Lower leg skin (tissue), 3 donors: ENCODE data around the gene HLA-DQA1.

Experiments used
- POLR2A ChIP-seq, 2 donors: fragments of 450-650 bp; IDR thresholded peaks; one replicate each; pipeline ENCODE4 v1.6.1; 2016 to 2017; ENCODE audit warnings: antibody characterized with exemption in 2 of 2, mild to moderate bottlenecking in 1 of 2, moderate library complexity in 1 of 2
- TF ChIP-seq, protein P1 (sequence below), 3 donors: fragments of 450-650 bp; IDR thresholded peaks; one replicate each; pipeline ENCODE4 v1.5.1; 2016; ENCODE audit warnings: antibody characterized with exemption in 3 of 3, mild to moderate bottlenecking in 3 of 3, moderate library complexity in 2 of 3

DNA sequence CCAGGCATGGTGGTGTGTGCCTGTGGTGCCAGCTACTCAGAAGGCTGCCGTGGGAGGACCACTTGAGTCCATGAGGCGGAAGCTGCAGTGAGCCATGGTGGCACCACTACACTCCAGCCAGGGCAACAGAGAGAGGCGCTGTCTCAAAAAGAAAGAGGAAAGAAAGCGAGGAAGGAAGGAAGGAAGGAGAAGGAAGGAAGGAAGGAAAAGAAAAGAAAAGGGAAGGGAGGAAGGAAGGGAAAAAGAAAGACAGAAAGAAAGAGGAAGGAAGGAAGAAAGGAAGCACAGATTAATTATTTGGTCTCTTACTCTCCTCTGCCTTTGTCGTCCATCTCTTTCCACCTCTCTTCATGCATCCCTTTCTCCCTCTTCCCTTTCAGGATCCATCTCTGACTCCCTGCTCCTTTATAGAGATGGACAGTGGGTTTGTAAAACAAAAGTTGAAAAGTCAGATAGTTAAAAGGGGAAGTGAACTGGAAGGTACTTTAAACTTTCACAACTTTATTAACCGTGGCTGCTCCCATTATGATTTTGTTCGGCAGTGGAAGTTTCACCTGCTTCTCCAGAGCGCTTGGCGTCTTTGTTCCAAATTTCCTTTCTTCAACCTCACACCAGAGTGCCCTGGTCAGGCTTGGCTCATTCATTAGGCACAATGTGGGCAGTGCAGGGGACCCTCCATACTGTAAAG, 1.5 kb downstream of the HLA-DQA1 start:
- TF ChIP-seq, protein P1, sequence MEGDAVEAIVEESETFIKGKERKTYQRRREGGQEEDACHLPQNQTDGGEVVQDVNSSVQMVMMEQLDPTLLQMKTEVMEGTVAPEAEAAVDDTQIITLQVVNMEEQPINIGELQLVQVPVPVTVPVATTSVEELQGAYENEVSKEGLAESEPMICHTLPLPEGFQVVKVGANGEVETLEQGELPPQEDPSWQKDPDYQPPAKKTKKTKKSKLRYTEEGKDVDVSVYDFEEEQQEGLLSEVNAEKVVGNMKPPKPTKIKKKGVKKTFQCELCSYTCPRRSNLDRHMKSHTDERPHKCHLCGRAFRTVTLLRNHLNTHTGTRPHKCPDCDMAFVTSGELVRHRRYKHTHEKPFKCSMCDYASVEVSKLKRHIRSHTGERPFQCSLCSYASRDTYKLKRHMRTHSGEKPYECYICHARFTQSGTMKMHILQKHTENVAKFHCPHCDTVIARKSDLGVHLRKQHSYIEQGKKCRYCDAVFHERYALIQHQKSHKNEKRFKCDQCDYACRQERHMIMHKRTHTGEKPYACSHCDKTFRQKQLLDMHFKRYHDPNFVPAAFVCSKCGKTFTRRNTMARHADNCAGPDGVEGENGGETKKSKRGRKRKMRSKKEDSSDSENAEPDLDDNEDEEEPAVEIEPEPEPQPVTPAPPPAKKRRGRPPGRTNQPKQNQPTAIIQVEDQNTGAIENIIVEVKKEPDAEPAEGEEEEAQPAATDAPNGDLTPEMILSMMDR (IDR thresholded peaks at IDR 0.05) = no peak
- TF ChIP-seq POLR2A (IDR thresholded peaks at IDR 0.05) = no peak
